ENCODE results near the gene CLIC4. TPM values are rescaled to one million over a fixed set of nuclear protein-coding genes. Genes with fewer than 3 reads are reported as not detected.

Gene CLIC4
- polyA plus RNA-seq, 3 donors, result 9.7 to 38.1 (median 24.6) TPM

DNA sequence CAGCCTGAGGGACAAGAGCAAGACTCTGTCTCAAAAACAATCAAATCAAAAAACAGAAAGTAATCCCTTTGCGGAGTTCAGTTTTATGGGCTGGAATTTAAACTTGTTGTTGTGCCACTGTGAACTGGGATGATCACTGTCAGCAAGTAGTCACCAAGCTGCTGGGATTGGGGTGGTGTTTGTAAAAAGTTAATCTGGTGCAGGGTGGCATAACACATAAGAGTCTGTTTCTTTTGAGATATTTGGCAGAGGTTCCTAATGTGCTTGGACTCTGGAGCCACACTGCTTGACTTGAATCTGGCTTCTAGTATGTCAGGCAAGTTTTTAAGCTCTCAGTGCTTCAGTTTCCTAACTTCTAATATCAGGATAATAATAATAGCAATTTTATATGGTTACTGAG lies 6.6 kb downstream of the CLIC4 start:
- H3K79me2 ChIP-seq (ENCODE audit: insufficient read depth, low read length), result peaks cover 84% of the 10 kb centered on the region
- peaks cover 4 to 8% of the 10 kb centered on the region in 2 donors for H3K36me3 Mint-ChIP-seq
- peaks cover 66% of the 10 kb centered on the region for H4K20me1 ChIP-seq (ENCODE audit: insufficient read depth, low read length)
- H3K36me3 ChIP-seq (replicated peaks in 1 of 2; ENCODE audit: control insufficient read depth in 1 of 2, insufficient read depth in 2 of 2, low read length in 2 of 2), result no peaks in the 10 kb centered on the region
- peaks cover 0 to under 1% (median 0%) of the 10 kb centered on the region in 3 donors for H3K27me3 Mint-ChIP-seq (ENCODE audit: low read depth in 3 of 3)
- no peak overlapping the region for H3K4me2 ChIP-seq (replicated peaks; ENCODE audit: extremely low read depth, low read length, poor library complexity, severe bottlenecking)
- no peak overlapping the region for H3K4me3 ChIP-seq (replicated peaks in 1 of 3; ENCODE audit: low read depth in 2 of 3, low read length in 3 of 3)
- no peak overlapping the region for H3K27ac Mint-ChIP-seq
- no peaks in the 10 kb centered on the region for H3K9me3 Mint-ChIP-seq
- WGBS (ENCODE audit: insufficient coverage), result 100% methylated on average over 1 of the region's 1 CpG
- no peak overlapping the region for H3K9ac ChIP-seq (ENCODE audit: insufficient read depth, low read length, poor library complexity, severe bottlenecking)
- DNase-seq, result no peak
- H2AFZ ChIP-seq (ENCODE audit: insufficient read depth, low read depth, low read length, poor library complexity, severe bottlenecking), result no peak overlapping the region
- no peak overlapping the region for H3K4me3 Mint-ChIP-seq
- peaks cover 15% of the 10 kb centered on the region for H3K4me1 Mint-ChIP-seq
- H3K9me3 ChIP-seq (replicated peaks in 1 of 2; ENCODE audit: control insufficient read depth in 1 of 2, insufficient read depth in 1 of 2, low read length in 2 of 2), result no peaks in the 10 kb centered on the region
- TF ChIP-seq, protein P1, sequence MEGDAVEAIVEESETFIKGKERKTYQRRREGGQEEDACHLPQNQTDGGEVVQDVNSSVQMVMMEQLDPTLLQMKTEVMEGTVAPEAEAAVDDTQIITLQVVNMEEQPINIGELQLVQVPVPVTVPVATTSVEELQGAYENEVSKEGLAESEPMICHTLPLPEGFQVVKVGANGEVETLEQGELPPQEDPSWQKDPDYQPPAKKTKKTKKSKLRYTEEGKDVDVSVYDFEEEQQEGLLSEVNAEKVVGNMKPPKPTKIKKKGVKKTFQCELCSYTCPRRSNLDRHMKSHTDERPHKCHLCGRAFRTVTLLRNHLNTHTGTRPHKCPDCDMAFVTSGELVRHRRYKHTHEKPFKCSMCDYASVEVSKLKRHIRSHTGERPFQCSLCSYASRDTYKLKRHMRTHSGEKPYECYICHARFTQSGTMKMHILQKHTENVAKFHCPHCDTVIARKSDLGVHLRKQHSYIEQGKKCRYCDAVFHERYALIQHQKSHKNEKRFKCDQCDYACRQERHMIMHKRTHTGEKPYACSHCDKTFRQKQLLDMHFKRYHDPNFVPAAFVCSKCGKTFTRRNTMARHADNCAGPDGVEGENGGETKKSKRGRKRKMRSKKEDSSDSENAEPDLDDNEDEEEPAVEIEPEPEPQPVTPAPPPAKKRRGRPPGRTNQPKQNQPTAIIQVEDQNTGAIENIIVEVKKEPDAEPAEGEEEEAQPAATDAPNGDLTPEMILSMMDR (IDR thresholded peaks at IDR 0.05), result no peak
- no peaks in the 10 kb centered on the region for H3K27me3 ChIP-seq (ENCODE audit: control insufficient read depth in 2 of 2, insufficient read depth in 2 of 2, low read length in 2 of 2)
- no peak overlapping the region for H3K27ac ChIP-seq (ENCODE audit: low read depth in 1 of 2, low read length in 2 of 2)
- intact Hi-C loops (cut with micrococcal nuclease), result loop anchor here in 1 of 2 donors (10.0 kb wide), 1 partner anchor 73 kb away; no protein-coding TSS in a partner anchor
- peaks cover 3 to 11% of the 10 kb centered on the region in 2 donors for H3K4me1 ChIP-seq (ENCODE audit: control insufficient read depth in 1 of 2, insufficient read depth in 2 of 2, low read length in 2 of 2)

DNA sequence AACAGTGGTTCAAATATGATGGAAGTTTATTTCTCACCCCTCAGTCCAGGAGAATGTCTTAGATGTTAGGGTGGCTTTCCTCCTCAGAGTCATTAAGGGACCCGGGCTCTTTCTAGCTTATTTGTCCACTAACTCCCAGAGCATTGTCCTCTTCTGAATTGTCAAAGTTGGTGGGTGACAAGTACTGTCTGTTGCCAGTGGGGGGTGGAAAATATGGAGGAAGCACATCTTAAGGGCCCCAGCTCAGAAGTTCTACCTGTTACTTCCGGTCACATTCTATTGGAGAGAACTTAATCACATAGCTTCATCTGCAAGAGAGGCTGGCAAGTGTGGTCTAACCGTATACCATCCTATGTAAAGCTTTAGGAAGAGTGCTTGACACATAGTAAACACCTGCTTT lies 7.1 kb downstream of the CLIC4 start:
- H3K36me3 Mint-ChIP-seq, result peaks cover 4 to 8% of the 10 kb centered on the region in 2 donors
- Histone ChIP-seq H3K4me1 (ENCODE audit: control insufficient read depth in 1 of 2, insufficient read depth in 2 of 2, low read length in 2 of 2) (peaks cover 0 to 7% of the 10 kb centered on the region in 2 donors), H4K20me1 (ENCODE audit: insufficient read depth, low read length) (peaks cover 61% of the 10 kb centered on the region), H3K79me2 (ENCODE audit: insufficient read depth, low read length) (peaks cover 83% of the 10 kb centered on the region), H3K9me3 (replicated peaks in 1 of 2; ENCODE audit: control insufficient read depth in 1 of 2, insufficient read depth in 1 of 2, low read length in 2 of 2) (no peaks in the 10 kb centered on the region), H2AFZ (ENCODE audit: insufficient read depth, low read depth, low read length, poor library complexity, severe bottlenecking) (no peak overlapping the region), H3K36me3 (replicated peaks in 1 of 2; ENCODE audit: control insufficient read depth in 1 of 2, insufficient read depth in 2 of 2, low read length in 2 of 2) (no peaks in the 10 kb centered on the region), H3K9ac (ENCODE audit: insufficient read depth, low read length, poor library complexity, severe bottlenecking) (no peak overlapping the region), H3K27me3 (ENCODE audit: control insufficient read depth in 2 of 2, insufficient read depth in 2 of 2, low read length in 2 of 2) (no peaks in the 10 kb centered on the region), H3K4me2 (replicated peaks; ENCODE audit: extremely low read depth, low read length, poor library complexity, severe bottlenecking) (no peak overlapping the region), H3K27ac (ENCODE audit: low read depth in 1 of 2, low read length in 2 of 2) (no peak overlapping the region), H3K4me3 (replicated peaks in 1 of 3; ENCODE audit: low read depth in 2 of 3, low read length in 3 of 3) (no peak overlapping the region)
- WGBS (ENCODE audit: insufficient coverage), result no CpG with 5 or more reads among the region's 3 CpGs
- H3K4me1 Mint-ChIP-seq, result peaks cover 11% of the 10 kb centered on the region
- no peaks in the 10 kb centered on the region for H3K9me3 Mint-ChIP-seq
- no peak overlapping the region for H3K4me3 Mint-ChIP-seq
- no peak overlapping the region for H3K27ac Mint-ChIP-seq
- intact Hi-C loops (cut with micrococcal nuclease), result loop anchor here in 1 of 2 donors (10.0 kb wide), 1 partner anchor 72 kb away; no protein-coding TSS in a partner anchor
- no peak for DNase-seq
- H3K27me3 Mint-ChIP-seq (ENCODE audit: low read depth in 3 of 3), result peaks cover 0 to 2% (median 0%) of the 10 kb centered on the region in 3 donors
- TF ChIP-seq, protein P1 (IDR thresholded peaks at IDR 0.05), result no peak
